K562 (cell line): Measurements from ENCODE around the gene TIMP2. TPM values are rescaled to one million over a fixed set of nuclear protein-coding genes. Genes with fewer than 3 reads are reported as not detected.

Experiments
- EP400 ChIP-seq: fragments of 450-650 bp; IDR thresholded peaks from 2 replicates; pipeline ENCODE4 v1.6.1; 2017; ENCODE audit warnings: antibody characterized with exemption, mild to moderate bottlenecking, moderate library complexity
- MEF2D ChIP-seq: conservative IDR thresholded peaks from 2 replicates; pipeline ENCODE4 v1.6.1; 2016; ENCODE audit warnings: low read depth, missing genetic modification characterization, missing compliant biosample characterization
- MXI1 ChIP-seq: IDR thresholded peaks from 2 replicates; pipeline ENCODE4 v1.6.1; 2011; ENCODE audit warnings: low read depth, mild to moderate bottlenecking, improper control_type of control experiment, low read length
- MYC ChIP-seq, 2 experiments: fragments of 250-450 bp in 1 of 2; sonication (Bioruptor Pico) in 1 of 2; IDR thresholded peaks; 2 replicates each; pipeline versions ENCODE4 v1.5.1 to v1.6.1; 2012 to 2021; ENCODE audit warnings: low read depth in 2 of 2, borderline replicate concordance in 1 of 2, improper control_type of control experiment in 1 of 2, low read length in 1 of 2, mild to moderate bottlenecking in 1 of 2, moderate library complexity in 1 of 2
- NFIC ChIP-seq: fragments of 450-650 bp; IDR thresholded peaks from 2 replicates; pipeline ENCODE4 v1.6.1; 2017; ENCODE audit warnings: mild to moderate bottlenecking, inconsistent platforms
- NRF1 ChIP-seq, 2 experiments: fragments of 450-650 bp; IDR thresholded peaks in 1 of 2; conservative IDR thresholded peaks in 1 of 2; 2 replicates each; pipeline ENCODE4 v1.6.1; 2014; ENCODE audit warnings: mild to moderate bottlenecking in 2 of 2
- RFX7 ChIP-seq: fragments of 250-450 bp; sonication (Bioruptor Pico); IDR thresholded peaks from 2 replicates; pipeline ENCODE4 v1.5.1; 2021; ENCODE audit warnings: mild to moderate bottlenecking
- SMARCE1 ChIP-seq: fragments of 450-650 bp; IDR thresholded peaks from 2 replicates; pipeline ENCODE4 v1.7.1; 2016; ENCODE audit warnings: mild to moderate bottlenecking
- TFAM ChIP-seq: fragments of 250-450 bp; sonication (Bioruptor Pico); conservative IDR thresholded peaks from 2 replicates; pipeline ENCODE4 v1.5.0; 2021; ENCODE audit warnings: mild to moderate bottlenecking, moderate library complexity
- YY1 ChIP-seq, 3 experiments: IDR thresholded peaks; 2 replicates each; pipeline ENCODE4 v1.6.1; 2011; ENCODE audit warnings: low read length in 2 of 3, mild to moderate bottlenecking in 2 of 3, moderate library complexity in 2 of 3, borderline replicate concordance in 1 of 3, control low read depth in 1 of 3, low read depth in 1 of 3; ENCODE audit not compliant: insufficient read depth in 3 of 3, insufficient replicate concordance in 2 of 3, control insufficient read depth in 1 of 3, insufficient read length in 1 of 3; ENCODE audit errors: extremely low read depth in 1 of 3
- ZNF431 ChIP-seq: sonication (generic); formaldehyde crosslinking; IDR thresholded peaks from 2 replicates; pipeline ENCODE4 v1.8.0; 2022; ENCODE audit warnings: mild to moderate bottlenecking, missing genetic modification reagents
- ZNF76 ChIP-seq: fragments of 250-450 bp; sonication (Bioruptor Pico); IDR thresholded peaks from 2 replicates; pipeline ENCODE4 v1.4.0; 2020; ENCODE audit warnings: mild to moderate bottlenecking, moderate library complexity, borderline replicate concordance
- polyA plus RNA-seq, 8 experiments: library from polyadenylated mRNA; depleted of rRNA in 4 of 8; stranded (reverse) in 5 of 8; unstranded in 3 of 8; fragments of >200 nt; fragmentation: Nextera tagmentation in 2 of 8; fragmentation: Illumina TruSeq in 1 of 8; extraction: Ambion mirVana in 2 of 8; extraction: Trizol in 1 of 8; gene quantifications; 2 replicates each; pipeline versions ENCODE4 v1.2.1 to v1.2.3, GENCODE V29; 2011 to 2014; ENCODE audit warnings: inconsistent platforms in 1 of 8, missing spikeins in 1 of 8
- total RNA-seq, 7 experiments: library from RNA; depleted of rRNA in 6 of 7; stranded (reverse); fragments of >200 nt in 6 of 7; fragmentation: Illumina TruSeq in 2 of 7; extraction: Trizol in 2 of 7; gene quantifications; 2 replicates each; pipeline versions ENCODE4 v1.2.1 to v1.2.3, GENCODE V29; 2011 to 2021; ENCODE audit warnings: low replicate concordance in 1 of 7
- TF ChIP-seq, protein P1 (sequence below): sonication (generic); formaldehyde crosslinking; IDR thresholded peaks from 2 replicates; pipeline ENCODE4 v1.8.1; 2023; ENCODE audit warnings: mild to moderate bottlenecking, missing genetic modification reagents, moderate library complexity
- TF ChIP-seq, protein P2 (sequence below): fragments of 450-650 bp; IDR thresholded peaks from 2 replicates; pipeline ENCODE4 v1.6.1; 2014; ENCODE audit warnings: low read depth, mild to moderate bottlenecking, moderate library complexity, borderline replicate concordance
- TF ChIP-seq, protein P3 (sequence below), 2 experiments: fragments of 450-650 bp in 1 of 2; sonication (generic) in 1 of 2; formaldehyde crosslinking in 1 of 2; IDR thresholded peaks in 1 of 2; conservative IDR thresholded peaks in 1 of 2; 2 replicates each; pipeline versions ENCODE4 v1.6.1 to v1.8.1; 2016 to 2023; ENCODE audit warnings: mild to moderate bottlenecking in 2 of 2, moderate library complexity in 2 of 2, inconsistent platforms in 1 of 2, missing genetic modification reagents in 1 of 2
- TF ChIP-seq, protein P4 (sequence below): sonication (generic); formaldehyde crosslinking; IDR thresholded peaks from 2 replicates; pipeline ENCODE4 v1.9.0; 2022; ENCODE audit warnings: mild to moderate bottlenecking, missing genetic modification reagents

The TIMP2 gene
- total and polyA plus RNA-seq, 9 of the 15 experiments (the other 6 are each of a cell fraction or from before 2014, with no cell fraction given) = 0.55 TPM; not detected in 8

DNA sequence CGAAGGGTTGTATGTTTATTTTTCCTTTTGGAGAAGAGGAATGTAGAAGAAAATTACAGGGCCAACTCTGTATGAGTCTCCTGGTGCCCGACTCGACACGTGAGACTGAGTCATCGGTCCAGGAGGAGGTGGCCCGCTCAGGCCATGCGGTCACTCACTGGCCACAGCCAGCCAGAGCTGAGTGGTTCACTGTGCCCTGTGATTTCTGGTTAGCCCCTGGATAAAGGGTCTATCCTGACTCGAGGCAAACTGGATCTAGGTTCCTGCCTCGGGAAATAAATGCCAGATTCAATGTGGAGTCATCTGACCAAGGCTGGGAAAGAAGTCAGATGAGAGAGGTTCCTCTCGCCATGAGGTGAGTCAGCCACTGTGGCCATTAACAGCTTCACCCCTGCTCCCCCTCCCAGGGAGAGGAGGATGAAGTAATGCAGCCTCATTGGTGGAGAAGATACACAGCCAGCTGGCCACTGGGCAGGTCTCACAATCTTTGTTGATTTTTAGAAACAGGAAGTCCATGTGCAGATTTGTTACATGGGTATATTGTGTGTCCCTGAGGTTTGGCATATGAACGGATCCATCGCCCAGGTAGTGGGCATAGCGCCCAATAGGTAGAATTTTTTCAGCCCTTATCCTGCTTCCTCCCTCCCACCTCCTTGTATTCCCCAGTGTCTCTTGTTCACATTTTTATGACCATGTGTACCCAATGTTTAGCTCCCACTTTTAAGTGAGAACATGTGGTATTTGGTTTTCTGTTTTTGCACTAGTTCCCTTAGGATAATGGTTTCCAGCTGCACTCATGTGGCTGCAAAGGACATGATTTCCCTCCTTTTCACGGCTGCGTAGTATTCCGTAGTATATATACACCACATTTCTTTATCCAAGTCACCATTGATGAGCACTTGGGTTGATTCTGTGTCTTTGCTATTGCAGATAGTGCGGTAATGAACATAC, 62.8 kb downstream of the TIMP2 start (continued):
- TF ChIP-seq, protein P1, sequence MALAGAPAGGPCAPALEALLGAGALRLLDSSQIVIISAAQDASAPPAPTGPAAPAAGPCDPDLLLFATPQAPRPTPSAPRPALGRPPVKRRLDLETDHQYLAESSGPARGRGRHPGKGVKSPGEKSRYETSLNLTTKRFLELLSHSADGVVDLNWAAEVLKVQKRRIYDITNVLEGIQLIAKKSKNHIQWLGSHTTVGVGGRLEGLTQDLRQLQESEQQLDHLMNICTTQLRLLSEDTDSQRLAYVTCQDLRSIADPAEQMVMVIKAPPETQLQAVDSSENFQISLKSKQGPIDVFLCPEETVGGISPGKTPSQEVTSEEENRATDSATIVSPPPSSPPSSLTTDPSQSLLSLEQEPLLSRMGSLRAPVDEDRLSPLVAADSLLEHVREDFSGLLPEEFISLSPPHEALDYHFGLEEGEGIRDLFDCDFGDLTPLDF (CRISPR knock-in tag) = no peak
- TF ChIP-seq TFAM (CRISPR knock-in tag) (no peak), ZNF431 (peak; percentile 73), EP400 (peak; percentile 98), YY1 (IDR thresholded peaks at IDR 0.05; ENCODE audit: borderline replicate concordance in 1 of 3, control insufficient read depth in 1 of 3, extremely low read depth in 1 of 3, insufficient read depth in 3 of 3, insufficient read length in 1 of 3, insufficient replicate concordance in 2 of 3, low read depth in 1 of 3, low read length in 2 of 3) (peak in 2 of 3 experiments; percentile 34 to 83), RFX7 (CRISPR knock-in tag) (no peak), MEF2D (0 out of 2 replicates have a peak, but pooled peaks have one; percentile 26), MXI1 (no peak), NRF1 (conservative IDR thresholded peaks at IDR 0.05 in 1 of 2, IDR thresholded peaks at IDR 0.05 in 1 of 2) (peak in 1 of 2 experiments; percentile 47; a peak in 1 of 4 replicates), SMARCE1 (peak; percentile 94), NFIC (0 out of 2 replicates have a peak, but pooled peaks have one; percentile 9), ZNF76 (CRISPR knock-in tag) (no peak), MYC (IDR thresholded peaks at IDR 0.05; ENCODE audit: low read depth, low read length) (peak; percentile 97), MYC (CRISPR knock-in tag; IDR thresholded peaks at IDR 0.05; ENCODE audit: borderline replicate concordance, low read depth) (peak; percentile 87; the same call in 1 of the 2 replicates)
- TF ChIP-seq, protein P2, sequence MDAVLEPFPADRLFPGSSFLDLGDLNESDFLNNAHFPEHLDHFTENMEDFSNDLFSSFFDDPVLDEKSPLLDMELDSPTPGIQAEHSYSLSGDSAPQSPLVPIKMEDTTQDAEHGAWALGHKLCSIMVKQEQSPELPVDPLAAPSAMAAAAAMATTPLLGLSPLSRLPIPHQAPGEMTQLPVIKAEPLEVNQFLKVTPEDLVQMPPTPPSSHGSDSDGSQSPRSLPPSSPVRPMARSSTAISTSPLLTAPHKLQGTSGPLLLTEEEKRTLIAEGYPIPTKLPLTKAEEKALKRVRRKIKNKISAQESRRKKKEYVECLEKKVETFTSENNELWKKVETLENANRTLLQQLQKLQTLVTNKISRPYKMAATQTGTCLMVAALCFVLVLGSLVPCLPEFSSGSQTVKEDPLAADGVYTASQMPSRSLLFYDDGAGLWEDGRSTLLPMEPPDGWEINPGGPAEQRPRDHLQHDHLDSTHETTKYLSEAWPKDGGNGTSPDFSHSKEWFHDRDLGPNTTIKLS = peak; percentile 50; the same call in 1 of the 2 replicates
- TF ChIP-seq, protein P3, sequence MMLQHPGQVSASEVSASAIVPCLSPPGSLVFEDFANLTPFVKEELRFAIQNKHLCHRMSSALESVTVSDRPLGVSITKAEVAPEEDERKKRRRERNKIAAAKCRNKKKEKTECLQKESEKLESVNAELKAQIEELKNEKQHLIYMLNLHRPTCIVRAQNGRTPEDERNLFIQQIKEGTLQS (IDR thresholded peaks at IDR 0.05) = peak; percentile 99
- TF ChIP-seq, protein P3 (CRISPR knock-in tag; conservative IDR thresholded peaks at IDR 0.05) = peak; percentile 97
- TF ChIP-seq, protein P4, sequence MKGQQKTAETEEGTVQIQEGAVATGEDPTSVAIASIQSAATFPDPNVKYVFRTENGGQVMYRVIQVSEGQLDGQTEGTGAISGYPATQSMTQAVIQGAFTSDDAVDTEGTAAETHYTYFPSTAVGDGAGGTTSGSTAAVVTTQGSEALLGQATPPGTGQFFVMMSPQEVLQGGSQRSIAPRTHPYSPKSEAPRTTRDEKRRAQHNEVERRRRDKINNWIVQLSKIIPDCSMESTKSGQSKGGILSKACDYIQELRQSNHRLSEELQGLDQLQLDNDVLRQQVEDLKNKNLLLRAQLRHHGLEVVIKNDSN (CRISPR knock-in tag) = peak; percentile 85
